ENCODE results near the gene ZC2HC1C. TPM values are rescaled to one million over a fixed set of nuclear protein-coding genes. Genes with fewer than 3 reads are reported as not detected.

The ZC2HC1C gene
- total RNA-seq, 1 donor from 2014 or later: 7.5 TPM

DNA sequence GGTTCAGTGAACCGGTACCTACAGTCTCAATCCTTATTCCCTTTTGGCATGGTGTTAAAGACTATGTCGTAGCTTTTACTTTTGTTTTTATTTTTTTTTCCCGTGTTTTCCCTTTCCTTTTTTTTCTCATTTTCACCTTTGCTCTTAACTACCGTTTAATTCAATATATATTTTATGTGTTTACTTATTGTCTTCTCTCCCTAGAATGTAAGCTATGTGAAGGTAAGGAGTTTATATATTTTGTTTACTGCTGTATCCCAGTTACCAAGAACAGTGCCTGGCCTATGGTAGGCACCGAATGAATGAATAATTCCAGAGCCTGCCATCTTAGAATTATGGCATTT lies 17.9 kb upstream of the ZC2HC1C start:
- Mint-ChIP-seq H3K4me3 (ENCODE audit: low read depth) (peak overlapping the region; percentile 86), H3K4me1 (ENCODE audit: low read depth) (peaks cover 3% of the 10 kb centered on the region), H3K36me3 (ENCODE audit: insufficient read depth) (peaks cover 11% of the 10 kb centered on the region), H3K27me3 (no peaks in the 10 kb centered on the region), H3K9me3 (ENCODE audit: low read depth) (no peaks in the 10 kb centered on the region), H3K27ac (peak overlapping the region; percentile 99)
- TF ChIP-seq CTCF (IDR thresholded peaks at IDR 0.05; ENCODE audit: unreplicated experiment): no peak
- no peak for DNase-seq (ENCODE audit: low spot score, unreplicated experiment)

- H3K36me3 Mint-ChIP-seq (ENCODE audit: insufficient read depth): peaks cover 10% of the 10 kb centered on the region
- H3K4me3 Mint-ChIP-seq (ENCODE audit: low read depth): no peak overlapping the region
Measured at GRCh38 chr14:75053396-75054291, 15.8 kb upstream of the ZC2HC1C start.

DNA sequence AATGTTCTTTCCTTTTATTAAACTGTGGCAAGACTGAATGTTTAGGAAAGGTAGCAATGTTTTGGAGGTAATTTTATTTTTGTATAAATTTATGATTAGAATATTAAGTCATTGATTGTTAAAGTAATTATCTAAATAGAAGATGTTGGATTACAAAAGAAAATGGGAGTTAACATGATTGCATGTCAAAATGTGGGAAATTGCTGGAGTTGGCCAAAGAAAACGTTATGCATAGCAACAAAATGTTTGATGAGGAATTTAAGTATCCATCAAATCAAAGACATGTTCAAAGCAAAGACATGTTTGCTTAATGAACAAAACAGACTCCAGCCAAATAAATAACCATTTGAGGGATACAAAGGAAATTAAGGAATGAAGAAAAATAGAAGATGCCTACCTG lies 15.0 kb upstream of the ZC2HC1C start:
- peaks cover 10% of the 10 kb centered on the region for H3K36me3 Mint-ChIP-seq (ENCODE audit: insufficient read depth)
- peaks cover 5% of the 10 kb centered on the region for H3K4me1 Mint-ChIP-seq (ENCODE audit: low read depth)
- no peak for DNase-seq (ENCODE audit: low spot score, unreplicated experiment)
- TF ChIP-seq CTCF (IDR thresholded peaks at IDR 0.05; ENCODE audit: unreplicated experiment): no peak
- H3K27ac Mint-ChIP-seq: no peak overlapping the region
- no peaks in the 10 kb centered on the region for H3K9me3 Mint-ChIP-seq (ENCODE audit: low read depth)
- H3K27me3 Mint-ChIP-seq: no peaks in the 10 kb centered on the region
- no peak overlapping the region for H3K4me3 Mint-ChIP-seq (ENCODE audit: low read depth)

More at GRCh38 chr14:75053396-75054291, 15.8 kb upstream of the ZC2HC1C start:
- Mint-ChIP-seq H3K27me3 (no peaks in the 10 kb centered on the region), H3K27ac (peak overlapping the region; percentile 38), H3K9me3 (ENCODE audit: low read depth) (no peaks in the 10 kb centered on the region), H3K4me1 (ENCODE audit: low read depth) (peaks cover 4% of the 10 kb centered on the region)
- no peak for TF ChIP-seq CTCF (IDR thresholded peaks at IDR 0.05; ENCODE audit: unreplicated experiment)
- DNase-seq (ENCODE audit: low spot score, unreplicated experiment): no peak

DNA sequence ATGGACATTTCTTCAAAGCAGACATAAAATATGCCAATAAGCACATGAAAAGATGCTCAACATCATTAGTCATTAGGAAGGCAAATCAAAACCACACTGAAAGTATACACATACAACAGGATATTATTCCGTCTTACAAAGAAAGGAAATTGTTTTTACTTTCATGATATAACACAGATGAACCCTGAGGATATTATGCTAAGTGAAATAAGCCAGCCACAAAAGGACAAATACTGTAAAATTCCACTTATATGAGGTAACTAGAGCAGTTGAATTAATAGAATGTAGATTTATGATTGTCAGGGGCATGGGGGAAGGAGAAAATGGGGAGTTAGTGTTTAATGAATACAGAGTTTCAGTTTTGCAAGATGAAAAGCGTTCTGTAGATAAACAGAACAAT lies 9.8 kb upstream of the ZC2HC1C start:
- H3K9me3 Mint-ChIP-seq (ENCODE audit: low read depth): no peaks in the 10 kb centered on the region
- DNase-seq (ENCODE audit: low spot score, unreplicated experiment): no peak
- H3K27me3 Mint-ChIP-seq: no peaks in the 10 kb centered on the region
- no peak for TF ChIP-seq CTCF (IDR thresholded peaks at IDR 0.05; ENCODE audit: unreplicated experiment)
- peaks cover 12% of the 10 kb centered on the region for H3K4me1 Mint-ChIP-seq (ENCODE audit: low read depth)
- H3K4me3 Mint-ChIP-seq (ENCODE audit: low read depth): no peak overlapping the region
- H3K27ac Mint-ChIP-seq: no peak overlapping the region
- peaks cover 20% of the 10 kb centered on the region for H3K36me3 Mint-ChIP-seq (ENCODE audit: insufficient read depth)

- Mint-ChIP-seq H3K4me3 (ENCODE audit: low read depth) (no peak overlapping the region), H3K9me3 (ENCODE audit: low read depth) (no peaks in the 10 kb centered on the region), H3K36me3 (ENCODE audit: insufficient read depth) (peaks cover 19% of the 10 kb centered on the region), H3K27me3 (no peaks in the 10 kb centered on the region), H3K4me1 (ENCODE audit: low read depth) (peaks cover 12% of the 10 kb centered on the region), H3K27ac (no peak overlapping the region)
- no peak for TF ChIP-seq CTCF (IDR thresholded peaks at IDR 0.05; ENCODE audit: unreplicated experiment)
- DNase-seq (ENCODE audit: low spot score, unreplicated experiment): no peak
Measured at GRCh38 chr14:75060420-75060819, 9.0 kb upstream of the ZC2HC1C start.

All from progenitor cell of endocrine pancreas (in vitro differentiated cells).